SIG-M5 treated with dmso at 0.1 percent for 504 hours (cell line): Measurements from ENCODE around the gene GPR12.

ENCODE experiments used
- DNase-seq: peaks from one replicate; lab custom pipeline; 2025; ENCODE audit not compliant: unreplicated experiment; lab: John Stamatoyannopoulos, UW

The GPR12 gene, protein sequence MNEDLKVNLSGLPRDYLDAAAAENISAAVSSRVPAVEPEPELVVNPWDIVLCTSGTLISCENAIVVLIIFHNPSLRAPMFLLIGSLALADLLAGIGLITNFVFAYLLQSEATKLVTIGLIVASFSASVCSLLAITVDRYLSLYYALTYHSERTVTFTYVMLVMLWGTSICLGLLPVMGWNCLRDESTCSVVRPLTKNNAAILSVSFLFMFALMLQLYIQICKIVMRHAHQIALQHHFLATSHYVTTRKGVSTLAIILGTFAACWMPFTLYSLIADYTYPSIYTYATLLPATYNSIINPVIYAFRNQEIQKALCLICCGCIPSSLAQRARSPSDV

DNA sequence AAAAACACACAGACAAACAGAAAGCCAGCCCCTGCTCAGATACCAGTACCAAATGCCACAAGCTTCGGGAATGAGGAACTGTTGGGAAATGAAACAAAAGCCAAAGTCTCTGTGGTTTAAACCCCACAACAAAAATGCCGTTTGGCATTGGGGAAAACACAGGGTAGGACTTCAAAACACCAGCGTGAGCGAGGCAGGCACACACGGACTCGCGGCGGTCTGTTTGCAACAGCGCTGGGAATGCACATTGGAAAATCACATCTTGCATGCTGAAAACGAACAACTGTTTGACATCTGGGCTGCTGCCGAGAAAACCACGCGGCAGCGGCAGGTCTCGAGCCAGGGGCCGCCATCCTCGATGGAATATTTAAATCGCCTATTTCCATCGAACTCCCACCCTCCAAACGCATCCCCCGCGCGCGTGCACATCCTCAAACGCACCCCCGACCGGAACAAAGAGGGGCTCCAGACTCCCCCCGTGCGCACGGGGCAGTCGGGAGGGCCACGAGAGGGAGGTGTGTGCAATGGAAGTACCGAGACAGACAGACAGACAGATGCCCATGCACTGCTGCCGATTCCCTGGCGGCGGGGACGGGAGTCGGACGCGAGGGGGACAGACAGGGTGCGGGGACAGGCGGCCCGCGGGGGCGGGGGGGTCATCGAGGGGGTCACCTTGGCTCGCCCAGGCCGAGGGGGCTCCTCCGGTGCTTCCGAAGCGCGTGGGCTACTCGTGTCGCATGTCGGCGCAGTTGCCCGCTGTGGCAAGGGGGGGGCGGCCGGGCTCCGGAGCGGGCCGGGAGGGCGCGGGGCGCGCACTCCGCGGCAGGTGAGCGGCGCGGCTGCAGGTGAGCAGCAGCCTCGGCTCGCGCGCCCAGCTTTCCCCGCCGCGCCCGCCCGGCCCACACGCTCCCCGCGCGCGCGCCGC lies at the start of gene GPR12:
TSS of gene GPR12 (minus strand) at position 880 of the 925 bp plus-strand sequence. CDS start 959 bp downstream, outside the sequence.
- DNase-seq = peak; percentile 48

- DNase-seq = no peak
These were observed 49.5 kb upstream of the GPR12 start for GRCh38 chr13:26810095-26810494.

DNA sequence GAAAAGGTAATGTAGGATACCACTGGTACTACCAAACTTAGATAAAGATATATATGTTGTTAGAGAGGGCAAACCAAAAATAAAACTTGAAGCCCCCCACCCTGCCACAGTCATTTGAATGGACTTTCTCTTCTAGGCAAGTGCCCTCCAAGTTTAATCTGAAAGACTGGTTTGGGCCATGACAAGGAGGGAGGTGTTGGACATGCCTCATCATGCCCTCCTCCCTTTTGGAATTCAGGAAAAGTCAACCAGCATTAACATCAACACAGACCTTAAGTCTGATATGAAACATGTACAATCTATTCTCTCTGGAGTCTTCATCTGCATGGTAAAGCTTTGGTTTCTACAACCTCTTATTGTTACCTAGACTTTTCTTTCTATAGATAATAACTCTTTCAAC lies 46.3 kb upstream of the GPR12 start:
- no peak for DNase-seq

DNA sequence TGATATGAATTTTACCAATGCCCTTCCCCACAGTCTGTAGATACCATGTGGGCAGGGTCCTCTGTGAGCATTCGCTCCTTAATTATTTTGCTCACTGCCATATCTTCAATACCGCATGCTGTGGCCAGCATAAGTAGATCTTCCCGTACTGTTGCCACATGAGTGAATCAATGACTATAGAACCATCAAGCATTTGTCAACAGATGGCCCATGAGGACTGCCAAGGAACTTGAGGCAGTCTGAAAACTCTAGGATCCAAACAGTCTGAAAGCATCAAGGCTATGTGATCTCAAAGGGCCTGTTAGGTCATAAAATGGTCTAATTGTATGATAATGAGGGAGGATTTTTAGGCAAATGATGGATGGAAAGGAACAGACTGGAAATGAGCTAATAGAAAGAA lies 27.4 kb upstream of the GPR12 start:
- no peak for DNase-seq

- no peak for DNase-seq
These were observed 26.2 kb upstream of the GPR12 start for GRCh38 chr13:26786651-26787295.

DNA sequence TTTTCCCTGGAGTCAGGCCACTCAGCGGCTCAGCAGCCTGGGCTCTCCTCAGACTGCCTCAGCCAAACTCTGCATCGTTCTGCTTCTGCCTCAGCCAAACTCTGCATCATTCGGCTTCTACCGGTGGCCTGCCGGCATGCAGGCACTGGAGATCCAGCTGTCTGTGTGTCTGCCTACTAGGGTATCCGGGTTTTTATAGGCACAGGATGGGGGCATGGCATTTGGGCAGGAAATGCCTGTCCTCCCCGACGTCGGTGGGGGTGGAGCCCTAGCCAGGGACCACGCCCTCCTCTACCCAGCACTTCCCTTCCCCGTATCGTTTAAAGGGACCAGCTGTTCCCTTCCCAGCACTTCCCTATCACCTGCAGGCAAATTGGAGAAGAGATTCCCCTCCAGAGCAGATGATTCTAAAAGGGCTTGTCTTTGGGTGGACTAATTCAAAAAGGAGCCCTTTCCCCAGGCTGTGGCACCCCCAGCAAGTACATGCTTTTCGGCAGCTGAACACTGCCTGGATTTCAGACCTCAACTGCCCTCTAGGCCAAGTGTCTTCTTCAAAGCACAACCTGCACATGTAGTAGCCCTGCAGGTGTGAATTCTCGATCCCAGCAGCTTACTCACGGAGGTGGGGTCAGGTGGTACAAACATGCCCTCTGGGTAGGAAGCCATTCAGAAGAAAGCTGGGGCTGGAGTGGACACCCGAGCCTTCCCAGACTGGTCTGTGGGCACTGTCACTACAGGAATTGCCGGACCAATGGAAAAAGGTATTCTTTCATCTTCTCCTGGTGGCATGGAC lies 25.4 kb upstream of the GPR12 start:
- peak; percentile 33 for DNase-seq

DNA sequence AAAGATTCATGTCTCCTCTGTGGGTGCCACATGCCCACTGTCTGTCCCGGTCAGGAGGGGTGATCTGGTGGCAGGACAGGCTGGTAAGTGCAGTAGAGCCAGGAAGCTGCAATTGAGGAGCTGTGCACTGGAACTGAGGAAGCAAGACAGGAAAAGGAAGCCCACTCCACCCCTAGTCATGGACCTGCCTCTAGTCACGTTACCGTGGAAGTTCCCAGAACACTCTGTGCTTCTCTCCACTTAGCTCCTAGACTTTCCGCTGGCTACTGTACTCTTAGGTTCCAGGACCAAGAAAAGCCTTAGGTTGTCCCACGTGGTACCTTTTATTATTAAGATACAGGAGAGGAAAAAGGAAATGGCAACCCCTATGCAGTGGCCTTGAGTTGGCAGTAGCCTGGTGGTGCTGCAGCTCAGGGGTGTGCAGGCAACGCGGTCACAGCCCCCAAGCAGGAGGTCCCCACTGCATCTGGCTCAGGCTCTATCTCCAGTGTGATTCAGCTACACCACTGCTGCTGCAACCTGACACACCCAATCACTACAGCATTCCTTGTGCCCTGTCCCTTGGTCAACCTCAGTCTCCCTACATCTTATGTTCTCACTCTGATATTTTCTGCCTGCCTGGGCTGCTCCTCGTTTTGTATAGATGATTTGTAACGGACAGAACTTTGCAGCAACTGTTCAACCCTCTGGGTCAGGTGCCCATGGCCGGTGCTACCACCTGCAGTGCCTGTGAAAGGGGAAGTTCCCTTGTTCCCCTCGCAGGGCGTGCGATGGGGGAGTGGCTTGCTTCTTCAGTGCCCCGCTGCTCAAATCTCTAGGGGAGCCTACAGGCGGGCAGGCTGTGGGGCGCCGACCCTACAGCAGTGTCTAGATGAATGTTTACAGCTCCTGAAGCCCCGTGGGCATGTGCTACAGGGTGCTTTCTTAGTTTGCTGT lies 24.4 kb upstream of the GPR12 start:
- peak; percentile 48 for DNase-seq

- DNase-seq = no peak
These were observed 19.8 kb upstream of the GPR12 start for GRCh38 chr13:26780411-26780810.

DNA sequence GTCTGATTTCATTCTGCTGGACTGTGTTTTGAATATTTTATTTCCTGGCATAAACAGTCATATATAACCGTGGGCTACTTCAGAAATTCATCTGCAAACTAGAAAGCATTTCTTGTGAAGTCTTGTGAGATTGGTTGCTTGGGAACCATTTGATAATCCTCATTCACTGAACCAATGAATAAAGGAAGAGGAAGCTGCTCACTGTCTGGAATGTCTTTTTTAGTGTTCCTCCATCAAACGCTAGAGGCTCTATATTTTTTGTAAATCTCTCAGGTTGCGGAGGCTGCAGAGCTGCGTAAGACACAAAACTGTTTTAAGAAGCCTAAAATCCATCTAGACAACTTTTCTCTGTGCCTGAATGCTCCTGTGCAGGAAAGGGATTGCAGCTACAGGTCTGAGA lies 18.7 kb upstream of the GPR12 start:
- DNase-seq = no peak

- no peak for DNase-seq
These were observed 11.9 kb upstream of the GPR12 start for GRCh38 chr13:26772531-26772930.

DNA sequence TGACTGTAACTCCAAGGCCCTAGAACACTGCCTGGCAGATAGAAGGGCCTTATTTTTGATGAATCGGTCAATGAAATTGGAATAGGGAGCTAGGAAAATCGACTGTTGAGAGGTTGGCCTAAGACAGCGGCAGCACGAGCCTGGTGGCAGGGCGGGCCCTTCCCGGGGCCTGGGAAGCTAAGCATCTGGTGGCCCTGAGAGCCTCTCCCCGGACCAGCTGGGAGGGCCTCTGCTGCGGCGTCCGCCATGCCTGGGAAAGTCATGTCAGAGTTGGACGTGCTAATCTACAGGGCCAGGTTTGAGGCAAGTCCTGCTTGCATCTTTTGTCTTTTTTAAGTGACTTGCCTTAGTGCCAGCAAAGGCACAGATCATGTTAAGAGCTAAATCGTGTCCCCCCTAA lies 11.2 kb upstream of the GPR12 start:
- no peak for DNase-seq

DNA sequence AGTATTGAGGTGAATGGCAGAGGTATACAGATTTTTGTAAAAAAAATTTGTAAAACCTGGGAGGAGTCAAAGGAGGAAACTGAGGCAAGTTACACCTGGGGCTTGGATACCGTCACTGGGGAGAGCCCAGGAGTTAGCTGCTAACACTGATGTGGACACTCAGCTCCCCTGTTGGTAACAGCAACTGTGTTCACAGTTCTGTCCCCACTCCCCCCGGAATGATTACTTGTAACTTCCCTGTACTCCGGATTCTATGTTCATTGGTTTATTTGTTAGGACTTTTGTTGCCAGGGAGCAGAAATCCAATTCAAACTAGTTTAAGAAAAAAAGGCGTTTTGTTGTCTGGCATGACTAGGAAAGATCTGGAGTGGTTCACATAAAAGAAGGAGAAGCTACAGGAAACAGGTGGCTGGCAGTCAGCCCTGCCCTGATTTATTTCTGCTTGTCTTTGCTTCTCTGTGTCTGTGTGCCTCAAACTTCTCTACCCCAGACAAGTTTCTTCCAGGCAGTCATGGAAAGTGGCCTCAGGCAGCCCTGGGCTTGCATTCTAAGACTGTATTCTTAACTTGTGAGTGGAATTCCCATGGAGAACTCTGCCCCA lies 2.3 kb upstream of the GPR12 start:
- no peak for DNase-seq

DNA sequence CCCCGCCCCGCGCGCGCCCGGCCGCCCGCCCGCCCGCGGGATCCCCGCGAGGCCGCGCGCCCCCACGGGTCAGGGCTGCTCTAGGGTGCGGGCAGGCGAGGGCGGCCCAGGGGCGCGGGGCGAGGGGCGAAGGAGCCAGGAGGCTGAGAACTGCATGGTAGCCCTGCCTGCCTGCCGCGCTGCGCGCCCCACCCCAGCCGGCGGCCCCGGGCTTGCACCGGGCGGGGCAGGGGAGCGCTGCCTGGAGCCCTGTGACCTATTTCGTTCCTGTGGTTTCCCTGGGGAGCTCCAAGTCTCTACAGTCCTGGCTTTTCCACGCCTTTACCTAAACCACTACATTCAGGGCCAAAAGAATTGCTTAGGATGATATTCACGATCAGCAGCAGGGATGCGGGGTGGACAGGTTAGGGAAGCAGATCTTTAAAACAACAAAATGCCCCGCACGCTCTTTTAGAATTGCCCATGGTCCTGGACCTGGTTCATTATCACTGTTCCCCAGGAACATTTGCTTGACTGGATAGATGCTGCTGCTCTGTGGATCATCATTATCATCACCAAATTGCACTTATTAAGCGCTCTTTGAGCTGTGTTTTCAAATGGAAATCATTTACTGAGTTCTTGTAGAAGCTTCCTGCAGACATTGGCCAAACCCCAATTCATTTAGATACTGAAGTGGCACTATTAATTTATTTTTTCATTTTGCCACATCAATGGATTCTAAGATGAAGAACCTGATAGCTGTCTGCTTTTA lies 421 bp upstream of the GPR12 start:
- DNase-seq = no peak

DNA sequence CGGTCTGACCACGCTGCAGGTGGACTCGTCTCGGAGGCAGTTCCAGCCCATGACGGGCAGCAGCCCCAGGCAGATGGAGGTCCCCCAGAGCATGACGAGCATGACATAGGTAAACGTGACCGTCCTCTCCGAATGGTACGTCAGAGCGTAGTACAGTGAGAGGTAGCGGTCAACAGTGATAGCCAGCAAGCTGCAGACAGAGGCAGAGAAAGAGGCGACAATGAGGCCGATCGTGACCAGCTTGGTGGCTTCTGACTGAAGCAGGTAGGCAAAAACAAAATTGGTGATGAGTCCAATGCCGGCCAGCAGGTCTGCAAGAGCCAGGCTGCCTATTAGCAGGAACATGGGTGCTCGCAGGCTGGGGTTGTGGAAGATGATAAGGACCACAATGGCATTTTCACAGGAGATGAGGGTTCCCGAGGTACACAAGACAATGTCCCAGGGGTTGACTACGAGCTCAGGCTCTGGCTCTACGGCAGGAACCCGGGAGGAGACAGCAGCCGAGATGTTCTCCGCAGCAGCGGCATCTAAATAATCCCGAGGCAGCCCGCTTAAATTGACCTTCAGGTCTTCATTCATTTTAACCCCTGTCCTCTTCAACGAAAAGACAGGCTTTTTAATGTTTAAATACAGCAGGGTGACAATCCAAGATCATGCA lies 1.2 kb downstream of the GPR12 start:
- no peak for DNase-seq

GRCh38 chr13:26758496-26759157 lies 2.0 kb downstream of the GPR12 start:
- DNase-seq = no peak

DNA sequence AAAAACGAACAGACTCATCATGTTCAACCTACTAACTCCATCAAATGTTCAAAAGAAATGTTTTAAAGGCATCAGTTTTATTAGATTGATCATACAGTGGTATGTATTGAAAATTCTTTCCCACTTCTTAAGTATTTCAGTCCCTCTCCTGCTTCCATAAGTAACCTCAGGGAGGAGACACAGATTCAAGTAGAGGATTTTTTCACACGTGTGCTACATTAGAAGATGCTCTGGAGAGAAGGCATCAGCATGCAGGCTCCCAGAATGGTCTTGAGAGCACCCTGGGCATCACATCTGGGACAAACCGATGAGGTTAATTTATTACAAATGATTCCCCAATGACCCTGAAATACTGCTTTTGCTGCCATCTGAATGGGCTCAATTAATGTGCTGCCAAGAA lies 3.6 kb downstream of the GPR12 start:
- no peak for DNase-seq

- DNase-seq = no peak
These were observed 7.9 kb downstream of the GPR12 start for GRCh38 chr13:26752671-26753070.

DNA sequence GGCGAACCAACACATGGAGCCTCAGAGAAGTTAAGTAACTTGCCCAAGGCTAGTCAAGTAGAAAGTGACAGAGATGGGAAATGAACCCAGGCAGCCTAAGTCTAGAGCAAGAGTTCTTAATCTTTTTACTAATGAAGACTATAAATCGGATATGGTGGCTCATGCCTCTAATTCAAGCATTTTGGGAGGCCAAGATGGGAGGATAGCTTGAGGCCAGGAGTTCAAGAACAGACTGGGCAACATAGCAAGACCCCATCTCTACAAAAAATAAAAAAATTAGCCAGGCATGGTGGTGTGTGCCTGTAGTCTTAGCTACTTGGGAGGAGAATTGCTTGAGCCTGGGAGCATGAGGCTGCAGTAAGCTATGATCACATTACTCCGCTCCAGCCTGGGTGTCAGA lies 10.7 kb downstream of the GPR12 start:
- no peak for DNase-seq
